ENCODE results near the gene ZNF689.
A peak's percentile ranks its signal among the peaks of the same experiment; 100 is the strongest.

ZNF689 gene

DNA sequence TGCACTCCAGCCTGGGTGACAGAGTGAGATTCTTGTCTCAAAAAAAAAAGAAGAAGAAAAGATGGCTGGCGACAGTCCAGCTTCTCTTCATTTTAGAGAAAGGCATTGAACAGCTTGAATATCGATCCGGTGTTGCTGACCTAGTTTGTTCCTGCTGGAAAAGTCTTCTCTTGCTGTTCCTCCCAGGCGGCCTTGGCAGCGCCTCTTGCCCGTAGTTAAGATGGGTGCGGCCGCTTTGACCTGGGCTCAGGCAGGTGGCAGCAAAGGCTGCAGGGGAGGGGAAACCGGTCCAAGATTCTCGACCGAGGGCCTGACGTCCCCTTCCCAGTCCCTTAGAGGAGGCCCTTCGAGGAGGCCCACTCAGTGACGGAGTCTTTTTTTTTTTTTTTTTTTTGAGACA is 48.2 kb downstream of the ZNF689 start:
- DNase-seq (ENCODE audit: low spot score) = no peak

DNA sequence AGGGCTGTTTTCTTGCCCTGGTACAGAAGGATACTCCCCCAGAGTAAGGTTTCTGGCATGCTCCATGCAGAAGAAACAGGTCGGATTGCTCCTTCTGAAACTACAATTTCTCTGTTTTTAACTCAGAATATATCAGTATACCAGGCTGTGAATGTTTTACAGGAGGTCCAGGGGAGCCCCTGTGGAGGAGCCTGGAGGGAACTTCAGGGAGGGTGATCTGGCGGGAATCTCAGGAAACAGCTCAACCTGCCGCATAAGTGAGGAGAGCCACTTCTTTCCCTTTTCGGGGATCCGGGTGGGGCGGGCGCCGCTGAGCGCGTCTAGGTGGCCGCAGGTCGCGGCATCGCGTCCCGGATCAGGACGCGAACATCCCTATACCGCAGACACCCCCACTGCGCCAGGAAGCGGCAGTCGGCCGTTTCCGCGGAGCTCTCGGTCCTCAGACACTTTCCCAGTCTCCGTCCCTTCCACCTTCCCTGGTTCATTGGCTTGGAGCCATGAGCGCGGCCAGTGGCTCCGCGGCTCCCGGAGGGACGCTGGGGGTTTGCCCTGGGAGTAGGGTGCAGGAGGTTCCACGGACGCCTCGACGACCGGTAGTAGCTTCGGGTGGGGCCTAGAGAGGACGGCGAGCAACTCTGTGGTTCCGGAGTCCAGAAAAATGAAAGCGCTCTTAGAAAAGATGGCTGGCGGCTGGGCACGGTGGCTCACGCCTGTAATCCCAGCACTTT is 48.9 kb downstream of the ZNF689 start:
- no peak for DNase-seq (ENCODE audit: low spot score)

DNA sequence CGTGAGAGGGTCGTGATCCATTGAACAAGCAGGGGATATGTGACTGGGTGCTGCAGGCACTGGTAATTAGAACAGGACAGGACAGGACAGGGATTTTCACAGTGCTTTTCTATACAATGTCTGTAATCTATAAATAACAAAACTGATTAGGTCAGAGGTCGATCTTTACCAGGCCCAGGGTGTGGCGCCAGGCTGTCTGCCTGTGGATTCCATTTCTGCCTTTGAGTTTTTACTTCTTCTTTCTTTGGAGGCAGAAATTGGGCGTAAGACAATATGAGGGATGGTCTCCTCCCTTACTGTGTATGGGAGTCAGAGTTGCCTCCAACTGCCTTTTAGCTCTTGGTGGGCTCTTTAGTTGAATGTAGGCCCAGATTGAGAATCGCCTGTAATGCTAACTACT is 50.5 kb downstream of the ZNF689 start:
- no peak for DNase-seq (ENCODE audit: low spot score)

DNA sequence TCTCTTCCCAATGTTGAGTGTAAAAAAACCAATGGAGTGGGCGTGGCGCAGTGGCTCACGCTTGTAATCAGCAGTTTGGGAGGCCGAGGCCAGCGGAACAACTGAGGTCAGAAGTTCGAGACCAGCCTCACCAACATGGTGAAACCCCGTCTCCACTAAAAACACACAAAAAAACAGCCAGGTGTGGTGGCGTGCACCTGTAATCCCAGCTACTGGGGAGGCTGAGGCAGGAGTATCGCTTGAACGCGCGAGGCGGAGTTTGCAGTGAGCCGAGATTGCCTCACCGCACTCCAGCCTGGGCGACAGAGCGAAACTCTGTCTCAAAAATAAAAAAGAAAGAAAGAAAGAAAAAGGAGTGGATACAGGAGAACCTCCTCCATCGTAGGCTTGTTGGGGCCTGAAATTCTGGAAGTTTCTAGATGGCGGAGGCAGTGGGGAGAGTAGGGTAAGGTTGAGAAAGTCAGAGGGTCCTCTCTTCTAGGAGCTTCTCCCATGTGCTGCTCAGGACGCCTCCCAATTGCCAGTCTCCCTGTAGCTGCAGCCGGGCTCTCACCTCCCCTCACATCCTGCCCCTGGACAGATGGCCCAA is 51.3 kb downstream of the ZNF689 start:
- no peak for DNase-seq (ENCODE audit: low spot score)

DNA sequence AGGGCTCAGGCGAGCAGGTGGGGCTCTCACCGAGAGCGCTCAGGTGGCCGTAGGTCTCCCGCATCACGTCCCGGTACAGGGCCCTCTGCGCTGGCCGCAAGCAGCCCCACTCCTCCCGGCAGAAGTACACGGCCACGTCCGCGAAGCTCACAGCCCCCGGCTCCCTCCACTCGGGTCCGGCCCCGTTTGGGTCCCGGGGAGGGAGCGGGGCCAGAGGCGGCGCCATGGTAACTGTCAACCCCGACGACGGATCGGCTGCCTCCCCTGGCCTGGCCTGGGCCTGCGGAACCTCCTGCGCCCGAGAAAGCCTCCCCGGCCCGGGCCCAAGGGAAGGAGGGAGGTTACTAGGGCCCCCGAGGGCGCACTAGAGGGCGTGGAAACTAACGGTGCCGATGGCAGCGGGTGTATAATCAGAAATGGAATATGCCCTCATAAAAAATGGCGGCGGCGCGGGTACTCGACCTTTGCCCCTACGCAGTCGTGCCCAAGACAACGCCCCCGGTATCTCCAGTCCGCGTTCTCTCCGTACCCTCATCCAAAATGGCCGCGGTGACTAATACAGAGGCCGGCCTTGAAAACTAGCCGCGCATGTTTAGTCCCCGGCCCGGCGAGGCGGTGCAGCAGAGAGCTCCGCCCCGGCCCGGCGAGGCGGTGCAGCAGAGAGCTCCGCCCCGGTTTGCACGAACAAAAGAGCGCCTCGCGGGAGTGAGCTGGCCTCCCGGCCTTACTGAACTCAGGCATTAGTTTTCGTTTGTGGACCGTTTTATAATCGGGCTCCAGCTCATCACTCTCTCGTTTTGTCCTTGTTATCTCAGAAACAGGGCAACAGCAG is 52.0 kb downstream of the ZNF689 start, which contains the start of gene ZNF764:
Gene ZNF764 (minus strand): TSS at position 418 of the 832 bp plus-strand sequence. CDS start 192 bp downstream, at position 226.
- peak; percentile 99 for DNase-seq (ENCODE audit: low spot score)

DNA sequence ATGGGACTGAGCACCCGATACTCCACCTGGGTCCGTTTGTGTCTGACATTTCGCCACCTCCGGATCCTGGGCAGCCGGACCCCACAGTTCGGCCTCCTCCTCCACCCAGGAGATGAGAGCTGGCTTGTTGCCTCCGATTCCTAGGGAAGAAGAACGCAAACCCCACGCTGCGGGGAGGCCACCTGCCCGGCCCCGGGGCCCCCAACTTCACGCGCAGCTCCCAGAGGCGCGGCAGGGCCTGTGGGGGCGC is 52.6 kb downstream of the ZNF689 start:
- no peak for DNase-seq (ENCODE audit: low spot score)

DNA sequence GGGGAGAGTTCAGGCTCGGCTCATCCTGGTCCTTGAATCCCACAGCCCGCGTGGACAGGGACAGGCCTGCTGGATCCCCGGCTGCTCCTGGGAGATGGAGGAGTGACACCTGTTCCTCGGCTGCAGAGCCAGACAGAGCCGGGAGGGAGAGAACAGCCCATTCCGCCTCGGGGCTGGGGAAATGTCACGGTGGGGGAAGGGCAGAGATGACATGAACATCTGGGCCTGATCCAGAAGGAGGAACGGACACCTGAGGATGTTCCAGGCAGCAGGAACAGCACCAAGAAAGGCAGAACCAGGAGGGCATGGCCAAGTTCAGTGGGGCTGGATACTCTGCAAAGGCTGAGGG is 54.1 kb downstream of the ZNF689 start:
- DNase-seq (ENCODE audit: low spot score) = no peak

DNA sequence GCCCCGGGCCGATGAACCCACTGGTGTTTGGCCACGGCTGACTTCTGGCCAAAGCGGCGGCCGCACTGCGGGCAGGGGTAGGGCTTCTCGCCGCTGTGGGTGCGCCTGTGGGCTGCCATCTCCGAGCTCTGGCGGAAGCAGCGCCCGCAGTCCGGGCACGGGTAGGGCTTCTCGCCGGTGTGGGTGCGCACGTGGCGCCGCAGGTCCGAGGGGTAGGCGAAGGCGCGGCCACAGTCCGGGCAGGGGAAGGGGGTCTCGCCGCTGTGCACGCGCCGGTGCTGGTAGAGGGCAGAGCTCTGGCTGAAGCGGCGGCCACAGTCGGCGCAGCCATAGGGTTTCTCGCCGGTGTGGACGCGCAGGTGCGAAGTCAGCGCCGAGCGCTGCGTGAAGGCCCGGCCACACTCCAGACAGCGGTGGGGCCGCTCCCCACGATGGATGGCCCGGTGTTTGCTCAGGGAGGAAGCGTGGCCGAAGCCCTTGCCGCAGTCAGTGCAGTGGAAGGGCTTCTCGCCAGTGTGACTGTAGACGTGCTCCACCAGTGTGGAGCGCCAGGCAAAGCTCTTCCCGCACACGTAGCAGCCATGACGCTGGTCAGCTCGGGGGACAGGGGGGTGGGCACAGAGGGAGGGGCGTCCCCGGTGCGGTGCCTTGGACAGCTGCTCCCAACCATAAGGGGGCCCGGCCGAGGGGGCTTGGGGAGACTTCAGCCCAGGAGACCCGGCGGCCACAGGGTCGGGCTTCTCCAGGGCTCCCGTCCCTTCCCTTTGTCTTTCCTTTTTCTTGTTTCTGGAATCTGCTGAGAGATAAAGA is 54.7 kb downstream of the ZNF689 start:
- DNase-seq (ENCODE audit: low spot score) = no peak

DNA sequence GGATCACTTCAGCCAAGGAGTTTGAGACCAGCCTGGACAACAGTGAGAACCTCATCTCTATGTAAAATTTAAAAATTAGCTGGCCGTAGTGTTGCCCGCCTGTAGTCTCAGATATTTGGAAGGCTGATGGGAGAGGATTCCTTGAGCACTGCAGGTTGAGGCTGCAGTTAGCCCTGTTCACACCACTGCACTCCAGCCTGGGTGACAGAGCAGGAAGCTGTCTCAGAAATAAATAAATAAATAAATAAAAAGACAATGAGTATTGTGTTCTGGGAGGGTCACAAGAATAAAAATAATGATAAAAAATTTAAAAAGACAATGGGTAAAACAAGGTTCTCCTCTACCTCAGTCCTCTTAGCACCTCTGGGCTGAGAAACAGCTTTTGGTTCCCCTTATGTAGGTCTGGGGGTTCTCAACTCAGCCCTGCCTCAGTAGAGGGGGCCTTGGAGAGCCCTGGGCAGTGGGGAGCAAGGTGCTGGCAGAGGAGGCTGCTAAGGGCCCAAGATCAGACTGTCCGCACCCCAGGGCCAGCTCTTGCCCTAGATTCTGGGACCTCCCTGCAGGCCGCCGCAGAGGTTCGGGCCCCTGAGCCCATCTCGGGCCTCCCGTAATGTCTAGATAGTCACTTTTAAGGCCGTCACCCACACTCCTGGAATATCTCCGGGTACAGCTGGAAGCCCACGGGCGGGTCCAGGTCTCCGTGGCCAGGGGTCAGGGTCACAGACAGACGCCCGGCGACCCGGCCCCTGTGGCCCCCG is 55.5 kb downstream of the ZNF689 start:
- no peak for DNase-seq (ENCODE audit: low spot score)

DNA sequence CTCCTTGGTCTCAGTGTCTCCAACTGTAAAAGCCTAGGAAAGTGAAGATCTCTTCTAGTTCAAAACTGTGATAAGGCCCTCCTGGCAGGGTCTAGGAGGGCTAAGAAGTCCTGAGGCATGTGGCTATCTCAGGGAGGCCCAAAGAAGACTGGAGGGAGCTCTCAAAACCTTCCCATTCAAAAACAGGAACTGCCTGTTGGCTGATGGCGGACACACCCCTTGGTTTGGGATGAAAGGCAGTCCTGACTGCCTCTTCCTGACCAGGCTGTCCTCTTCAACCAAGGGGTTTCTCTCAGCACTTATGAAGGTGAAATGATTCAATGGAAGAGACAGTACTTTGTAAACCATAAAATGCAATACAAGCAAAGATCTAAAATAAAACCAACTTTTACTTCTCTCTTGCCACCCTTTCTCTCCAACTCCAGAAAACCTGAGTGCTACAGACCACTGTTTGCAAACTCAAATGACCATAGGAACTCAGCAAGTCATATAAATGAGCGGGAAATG is 56.7 kb downstream of the ZNF689 start:
- no peak for DNase-seq (ENCODE audit: low spot score)

DNA sequence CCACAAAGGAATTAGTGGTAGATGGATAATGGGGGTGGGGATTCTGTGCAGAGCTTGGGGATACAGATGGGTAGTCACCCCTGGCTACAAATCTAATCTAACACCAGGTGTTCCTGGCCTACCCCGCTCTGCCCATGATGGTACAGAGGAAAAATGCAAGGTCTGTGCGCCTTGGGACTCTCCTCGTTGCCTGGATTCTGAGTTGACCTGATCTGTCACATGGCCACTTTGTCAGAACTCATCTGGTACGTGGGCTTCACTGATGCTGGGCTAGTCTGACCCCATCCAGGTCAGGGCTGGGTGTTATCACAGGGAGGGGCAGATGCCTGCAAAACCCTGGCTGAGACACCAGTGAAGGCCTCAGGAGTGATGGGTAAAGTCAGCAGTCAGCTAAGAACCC is 57.2 kb downstream of the ZNF689 start:
- DNase-seq (ENCODE audit: low spot score) = no peak

Data from activated CD4-positive, alpha-beta T cell treated with anti-CD3 and anti-CD28 coated beads, Interleukin-2, Interleukin-4, amounts not matched to agents 100 ng/mL and 50 ng/mL, durations not matched to agents 16 hours and 8 hours (primary cell).